GM10266 (cell line): ENCODE results near the gene ZNF587.
A peak's percentile ranks its signal among the peaks of the same experiment; 100 is the strongest.
"Not testable (repeated sequence)": the region's sequence is repeated elsewhere in the genome, so short reads cannot be mapped to it uniquely, and the experiment has no call there.

Experiments
- DNase-seq: peaks from one replicate; pipeline ENCODE4 v3.0.0; 2012; ENCODE audit errors: extremely low spot score
- TF ChIP-seq, protein P1 (sequence below): IDR thresholded peaks from 2 replicates; pipeline ENCODE4 v1.5.1; 2012; ENCODE audit warnings: mild to moderate bottlenecking, low read depth; ENCODE audit not compliant: control insufficient read depth, insufficient read depth; ENCODE audit errors: missing control alignments

The ZNF587 gene

DNA sequence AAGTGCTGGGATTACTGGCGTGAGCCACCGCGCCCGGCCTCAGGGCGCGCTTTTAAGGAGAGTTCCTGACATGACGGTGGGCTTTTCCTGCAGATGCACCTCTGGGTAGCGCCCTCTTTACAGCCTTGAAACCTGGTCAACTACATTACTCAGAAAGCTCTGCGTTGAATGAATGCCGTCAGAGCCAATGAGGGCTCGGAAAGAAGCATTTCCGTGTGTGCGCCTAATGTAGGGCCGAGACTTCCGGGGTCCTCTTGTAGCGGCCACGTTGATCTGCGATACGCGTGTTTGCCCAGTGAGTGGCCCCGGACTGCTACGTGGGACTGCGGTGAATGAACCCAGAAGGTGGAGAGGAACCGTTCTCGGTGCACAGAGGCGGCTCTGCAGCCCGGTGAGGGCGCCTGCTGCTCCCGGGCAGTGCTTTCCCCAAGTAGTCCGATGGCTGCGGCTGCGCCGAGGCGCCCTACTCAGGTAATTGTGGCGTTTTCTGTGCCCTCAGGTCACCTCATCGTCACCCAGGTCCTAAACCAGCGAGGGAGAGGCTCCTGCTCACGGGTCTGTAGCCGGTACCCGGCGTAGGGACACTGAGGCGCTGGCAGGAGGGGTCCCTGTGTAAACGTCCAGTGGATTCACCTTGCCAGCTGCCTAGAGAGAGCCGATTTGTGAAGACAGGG is 30.0 kb upstream of the ZNF587 start:
- peak; percentile 93 for DNase-seq
- TF ChIP-seq, protein P1, sequence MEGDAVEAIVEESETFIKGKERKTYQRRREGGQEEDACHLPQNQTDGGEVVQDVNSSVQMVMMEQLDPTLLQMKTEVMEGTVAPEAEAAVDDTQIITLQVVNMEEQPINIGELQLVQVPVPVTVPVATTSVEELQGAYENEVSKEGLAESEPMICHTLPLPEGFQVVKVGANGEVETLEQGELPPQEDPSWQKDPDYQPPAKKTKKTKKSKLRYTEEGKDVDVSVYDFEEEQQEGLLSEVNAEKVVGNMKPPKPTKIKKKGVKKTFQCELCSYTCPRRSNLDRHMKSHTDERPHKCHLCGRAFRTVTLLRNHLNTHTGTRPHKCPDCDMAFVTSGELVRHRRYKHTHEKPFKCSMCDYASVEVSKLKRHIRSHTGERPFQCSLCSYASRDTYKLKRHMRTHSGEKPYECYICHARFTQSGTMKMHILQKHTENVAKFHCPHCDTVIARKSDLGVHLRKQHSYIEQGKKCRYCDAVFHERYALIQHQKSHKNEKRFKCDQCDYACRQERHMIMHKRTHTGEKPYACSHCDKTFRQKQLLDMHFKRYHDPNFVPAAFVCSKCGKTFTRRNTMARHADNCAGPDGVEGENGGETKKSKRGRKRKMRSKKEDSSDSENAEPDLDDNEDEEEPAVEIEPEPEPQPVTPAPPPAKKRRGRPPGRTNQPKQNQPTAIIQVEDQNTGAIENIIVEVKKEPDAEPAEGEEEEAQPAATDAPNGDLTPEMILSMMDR: no peak

DNA sequence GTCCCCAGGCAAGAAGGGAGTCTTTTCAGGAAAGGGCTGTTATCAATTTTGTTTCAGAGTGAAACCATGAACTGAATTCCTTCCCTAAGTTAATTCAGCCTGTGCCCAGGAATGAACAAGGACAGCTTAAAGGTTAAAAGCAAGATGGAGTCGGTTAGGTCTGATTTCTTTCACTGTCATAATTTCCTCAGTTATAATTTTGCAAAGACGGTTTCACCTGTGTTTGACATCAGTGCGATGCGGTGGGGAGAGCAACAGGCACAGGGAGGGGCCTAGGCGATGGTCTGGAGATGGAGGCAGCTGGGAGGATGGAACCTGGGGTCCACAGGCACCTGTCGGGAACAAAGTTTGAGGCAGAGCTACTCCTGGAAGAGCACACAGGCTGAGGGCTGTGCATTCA is 29.1 kb upstream of the ZNF587 start:
- TF ChIP-seq, protein P1: no peak

DNA sequence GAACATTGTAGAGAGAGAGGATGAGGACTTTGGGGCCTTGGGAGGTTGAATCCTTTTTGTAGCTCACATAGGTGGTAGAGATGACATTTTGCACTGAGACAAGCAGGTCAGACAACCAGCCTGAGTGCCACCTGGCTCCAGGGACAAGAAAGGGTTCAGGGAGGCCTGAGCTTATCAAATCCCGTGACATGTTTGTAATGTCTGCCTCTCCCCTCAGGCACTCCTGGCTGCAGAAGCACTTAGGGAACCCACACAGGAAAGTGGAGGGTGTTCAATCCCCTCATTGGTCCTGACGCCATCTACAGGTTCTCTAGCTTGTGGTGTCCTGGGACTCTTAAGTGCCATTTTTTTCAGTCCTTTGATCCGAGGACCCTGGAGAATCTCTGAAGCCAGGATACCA is 28.6 kb upstream of the ZNF587 start:
- DNase-seq: not testable (repeated sequence)

More for the DNA sequence above, 29.1 kb upstream of the ZNF587 start:
- DNase-seq: no peak

DNA sequence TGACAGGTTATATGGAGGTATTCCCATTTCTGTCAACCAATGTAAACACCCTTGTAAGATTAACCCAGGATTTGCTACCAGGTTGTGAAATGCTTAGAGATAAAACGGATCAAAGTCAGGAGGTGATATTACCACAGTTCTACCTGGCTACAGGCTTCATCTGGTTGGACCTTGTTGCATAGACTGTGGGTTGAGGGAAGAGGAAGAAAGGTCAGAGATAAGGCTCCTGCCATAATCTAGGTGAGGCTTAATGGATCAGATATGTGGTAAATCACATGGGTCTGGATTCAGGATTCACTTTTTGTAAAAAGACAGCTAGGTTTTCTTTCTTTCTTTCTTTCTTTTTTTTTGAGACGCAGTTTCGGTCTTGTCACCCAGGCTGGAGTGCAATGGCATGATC is 28.2 kb upstream of the ZNF587 start:
- DNase-seq: not testable (repeated sequence)

DNA sequence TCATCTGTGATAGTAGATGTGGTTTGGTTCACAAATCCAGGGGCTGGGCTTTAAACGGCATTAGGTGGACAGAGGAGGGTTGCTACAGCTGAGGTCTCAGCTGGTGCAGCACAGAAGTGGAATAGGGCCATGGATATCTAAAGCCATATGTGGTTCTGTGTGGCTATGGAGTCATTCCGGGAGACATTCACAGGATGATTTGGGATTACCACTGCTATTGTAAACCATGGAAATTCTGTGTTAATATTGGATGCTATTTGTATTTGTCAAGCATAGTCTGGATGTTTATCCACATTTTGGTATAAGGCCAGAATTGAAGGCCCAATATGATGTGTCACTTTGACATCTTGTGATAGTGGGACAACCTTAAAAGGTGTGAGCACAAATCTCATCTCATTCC is 26.5 kb upstream of the ZNF587 start:
- DNase-seq: not testable (repeated sequence)

DNA sequence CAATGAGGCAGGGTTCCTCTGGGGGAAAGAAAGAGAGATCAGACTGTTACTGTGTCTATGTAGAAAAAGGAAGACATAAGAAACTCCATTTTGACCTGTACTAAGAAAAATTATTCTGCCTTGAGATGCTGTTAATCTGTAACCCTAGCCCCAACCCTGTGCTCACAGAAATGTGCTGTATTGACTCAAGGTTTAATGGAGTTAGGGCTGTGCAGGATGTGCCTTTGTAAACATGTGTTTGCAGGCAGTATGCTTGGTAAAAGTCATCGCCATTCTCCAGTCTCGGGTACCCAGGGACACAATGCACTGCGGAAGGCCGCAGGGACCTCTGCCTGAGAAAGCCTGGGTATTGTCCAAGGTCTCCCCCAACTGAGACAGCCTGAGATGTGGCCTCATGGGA is 26.1 kb upstream of the ZNF587 start:
- DNase-seq: not testable (repeated sequence)

DNA sequence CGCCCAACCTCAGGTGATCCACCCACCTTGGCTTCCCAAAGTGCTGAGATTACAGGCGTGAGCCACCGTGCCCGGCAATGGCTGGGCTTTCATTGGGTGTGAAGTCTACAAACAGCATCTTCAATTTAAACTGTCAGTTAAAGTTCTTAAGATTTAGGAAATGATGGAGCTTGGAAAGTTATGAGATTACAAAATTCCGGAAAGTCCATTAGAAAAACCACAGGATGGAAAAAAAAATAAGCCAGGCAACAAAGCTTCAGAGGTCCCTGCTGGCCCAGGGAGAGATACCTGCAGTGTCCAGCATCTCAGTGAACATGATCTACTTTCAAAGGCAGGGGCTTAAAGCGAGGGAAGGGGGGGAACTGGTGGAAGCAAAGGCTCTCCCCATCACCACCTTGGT is 24.1 kb upstream of the ZNF587 start:
- DNase-seq: no peak
- TF ChIP-seq, protein P1: no peak

DNA sequence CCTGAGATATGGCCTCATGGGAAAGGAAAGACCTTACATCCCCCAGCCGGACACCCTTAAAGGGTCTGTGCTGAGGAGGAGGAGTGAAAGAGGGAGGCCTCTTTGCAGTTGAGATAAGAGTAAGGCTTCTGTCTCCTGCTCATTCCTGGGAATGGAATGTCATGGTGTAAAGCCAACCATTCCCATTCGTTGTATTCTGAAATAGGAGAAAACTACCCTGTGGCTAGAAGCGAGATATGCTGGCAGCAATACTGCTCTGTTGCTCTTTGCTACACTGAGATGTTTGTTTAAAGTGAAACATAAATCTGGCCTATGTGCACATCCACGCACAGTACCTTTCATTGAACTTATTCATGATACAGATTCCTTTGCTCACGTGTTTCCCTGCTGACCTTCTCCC is 20.3 kb upstream of the ZNF587 start:
- TF ChIP-seq, protein P1: no peak
- DNase-seq: no peak

DNA sequence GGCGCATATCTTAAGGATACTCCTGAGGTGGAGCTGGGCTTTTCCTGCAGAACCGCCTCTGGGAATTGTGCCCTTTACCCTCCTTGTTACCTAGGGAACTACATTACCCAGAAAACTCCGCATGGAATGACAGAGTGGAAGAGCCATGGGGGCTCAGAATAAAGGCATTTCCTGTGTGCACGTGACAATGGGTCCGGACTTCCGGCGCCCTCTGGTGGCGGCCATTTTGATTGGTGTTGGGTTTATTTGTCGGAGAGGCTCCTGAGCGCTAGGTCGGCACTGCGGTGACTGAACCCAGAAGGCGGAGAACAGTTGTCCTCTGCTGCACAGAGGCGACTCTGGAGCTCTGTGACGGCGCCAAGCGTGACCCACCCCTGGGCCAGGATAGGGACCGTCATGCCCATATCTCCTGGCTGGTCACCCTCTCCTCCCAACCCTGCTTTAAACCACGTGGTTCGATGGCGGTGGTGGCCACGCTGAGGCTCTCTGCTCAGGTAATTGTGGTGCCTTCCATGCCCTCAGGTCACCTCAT is 19.5 kb upstream of the ZNF587 start, which contains the start of gene ZNF587B:
TSS of gene ZNF587B (plus strand) at position 229 of the 532 bp plus-strand sequence. CDS start at position 459, 230 bp downstream.
- TF ChIP-seq, protein P1: no peak
- DNase-seq: no peak

DNA sequence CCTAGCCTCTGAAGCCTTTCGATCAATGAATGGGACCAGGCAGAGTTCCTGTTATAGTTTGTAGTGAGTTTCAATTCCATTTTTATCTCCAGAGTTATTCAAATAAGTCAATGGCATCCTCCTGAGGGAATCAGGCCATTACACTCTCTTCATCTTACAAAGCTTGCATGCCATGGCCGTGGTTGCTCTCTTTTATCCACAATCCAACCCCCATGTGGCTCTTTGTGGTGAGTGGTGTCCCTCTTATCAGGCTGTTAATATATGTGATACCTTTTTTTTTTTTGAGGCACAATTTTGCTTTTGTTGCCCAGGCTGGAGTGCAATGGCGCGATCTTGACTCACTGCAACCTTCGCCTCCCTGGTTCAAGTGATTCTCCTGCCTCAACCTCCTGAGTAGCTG is 12.7 kb upstream of the ZNF587 start:
- DNase-seq: not testable (repeated sequence)

DNA sequence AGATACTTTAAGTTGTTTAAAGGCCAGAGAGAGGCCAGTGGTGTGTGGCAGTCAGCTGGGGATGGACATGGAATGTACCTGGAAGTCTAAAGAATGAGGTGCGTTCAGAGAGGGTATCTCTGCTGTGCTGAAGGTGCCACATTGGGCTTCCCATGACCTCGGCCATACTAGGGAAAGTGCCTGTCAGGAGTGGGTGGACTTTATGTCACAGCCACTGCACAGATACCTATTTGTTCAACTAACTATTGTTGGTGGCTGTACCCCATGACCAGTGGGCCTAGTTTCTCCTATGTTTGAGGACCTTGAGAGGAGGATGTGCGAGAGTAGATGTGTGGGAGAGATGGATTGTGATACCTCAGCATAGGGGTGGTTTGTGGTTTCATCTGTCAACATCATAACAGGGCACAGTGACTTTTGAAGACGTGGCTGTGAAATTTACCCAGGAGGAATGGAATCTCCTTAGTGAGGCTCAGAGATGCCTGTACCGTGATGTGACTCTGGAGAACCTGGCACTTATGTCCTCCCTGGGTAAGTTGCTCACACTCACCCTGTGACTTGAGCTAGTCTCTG is 11.0 kb upstream of the ZNF587 start:
- not testable (repeated sequence) for DNase-seq
